ENCODE data around the gene GPR141.

GPR141 gene

GRCh38 chr7:37719077-37719476, 35.5 kb downstream of the GPR141 start:
- H3K9ac ChIP-seq (ENCODE audit: low read length): no peak overlapping the region
- no peaks in the 10 kb centered on the region for H3K27me3 ChIP-seq (ENCODE audit: control insufficient read depth, insufficient read depth, low read length)
- H3K4me1 ChIP-seq (ENCODE audit: control insufficient read depth, insufficient read depth, low read length): no peaks in the 10 kb centered on the region
- H3K36me3 ChIP-seq (ENCODE audit: control insufficient read depth, insufficient read depth, low read length): no peaks in the 10 kb centered on the region
- no peak overlapping the region for H3K4me3 ChIP-seq (ENCODE audit: low read length)
- no peaks in the 10 kb centered on the region for H3K9me3 ChIP-seq (ENCODE audit: control insufficient read depth, low read length)

GRCh38 chr7:37724732-37725131, 41.2 kb downstream of the GPR141 start:
- H3K4me1 ChIP-seq (ENCODE audit: control insufficient read depth, insufficient read depth, low read length): no peaks in the 10 kb centered on the region
- H3K36me3 ChIP-seq (ENCODE audit: control insufficient read depth, insufficient read depth, low read length): no peaks in the 10 kb centered on the region
- H3K9ac ChIP-seq (ENCODE audit: low read length): no peak overlapping the region
- H3K4me3 ChIP-seq (ENCODE audit: low read length): no peak overlapping the region
- no peaks in the 10 kb centered on the region for H3K9me3 ChIP-seq (ENCODE audit: control insufficient read depth, low read length)
- H3K27me3 ChIP-seq (ENCODE audit: control insufficient read depth, insufficient read depth, low read length): no peaks in the 10 kb centered on the region

GRCh38 chr7:37726016-37726415, 42.5 kb downstream of the GPR141 start:
- Histone ChIP-seq H3K4me1 (ENCODE audit: control insufficient read depth, insufficient read depth, low read length) (no peaks in the 10 kb centered on the region), H3K36me3 (ENCODE audit: control insufficient read depth, insufficient read depth, low read length) (no peaks in the 10 kb centered on the region), H3K9ac (ENCODE audit: low read length) (no peak overlapping the region), H3K27me3 (ENCODE audit: control insufficient read depth, insufficient read depth, low read length) (no peaks in the 10 kb centered on the region), H3K9me3 (ENCODE audit: control insufficient read depth, low read length) (no peaks in the 10 kb centered on the region), H3K4me3 (ENCODE audit: low read length) (no peak overlapping the region)

DNA sequence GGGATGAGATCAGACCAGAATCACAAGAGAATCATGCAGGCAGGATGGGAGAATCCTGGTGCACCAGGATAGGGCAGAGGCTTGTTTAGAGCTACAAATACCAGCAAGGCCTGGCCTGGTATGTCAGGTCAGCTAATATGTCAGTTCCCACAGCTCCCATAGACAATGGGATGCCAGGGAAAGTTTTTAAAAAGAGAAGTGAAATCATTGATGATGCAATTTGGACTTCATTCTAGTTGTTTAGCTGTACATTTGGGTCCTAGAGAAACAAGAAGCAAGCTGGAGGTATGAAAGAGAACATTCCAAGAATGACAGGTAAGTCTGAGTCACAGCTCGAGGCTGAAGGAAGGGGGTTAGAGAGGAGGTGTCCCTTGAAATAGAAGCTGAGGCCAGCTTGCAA, 45.2 kb downstream of the GPR141 start:
- no peaks in the 10 kb centered on the region for H3K36me3 ChIP-seq (ENCODE audit: control insufficient read depth, insufficient read depth, low read length)
- no peak overlapping the region for H3K4me3 ChIP-seq (ENCODE audit: low read length)
- peaks cover 7% of the 10 kb centered on the region for H3K4me1 ChIP-seq (ENCODE audit: control insufficient read depth, insufficient read depth, low read length)
- H3K27me3 ChIP-seq (ENCODE audit: control insufficient read depth, insufficient read depth, low read length): no peaks in the 10 kb centered on the region
- no peaks in the 10 kb centered on the region for H3K9me3 ChIP-seq (ENCODE audit: control insufficient read depth, low read length)
- H3K9ac ChIP-seq (ENCODE audit: low read length): no peak overlapping the region

- H3K9me3 ChIP-seq (ENCODE audit: control insufficient read depth, low read length): no peaks in the 10 kb centered on the region
- no peak overlapping the region for H3K4me3 ChIP-seq (ENCODE audit: low read length)
- H3K36me3 ChIP-seq (ENCODE audit: control insufficient read depth, insufficient read depth, low read length): no peaks in the 10 kb centered on the region
- no peak overlapping the region for H3K9ac ChIP-seq (ENCODE audit: low read length)
- no peaks in the 10 kb centered on the region for H3K27me3 ChIP-seq (ENCODE audit: control insufficient read depth, insufficient read depth, low read length)
- peaks cover 7% of the 10 kb centered on the region for H3K4me1 ChIP-seq (ENCODE audit: control insufficient read depth, insufficient read depth, low read length)
Measured at GRCh38 chr7:37729181-37729580, 45.6 kb downstream of the GPR141 start.

DNA sequence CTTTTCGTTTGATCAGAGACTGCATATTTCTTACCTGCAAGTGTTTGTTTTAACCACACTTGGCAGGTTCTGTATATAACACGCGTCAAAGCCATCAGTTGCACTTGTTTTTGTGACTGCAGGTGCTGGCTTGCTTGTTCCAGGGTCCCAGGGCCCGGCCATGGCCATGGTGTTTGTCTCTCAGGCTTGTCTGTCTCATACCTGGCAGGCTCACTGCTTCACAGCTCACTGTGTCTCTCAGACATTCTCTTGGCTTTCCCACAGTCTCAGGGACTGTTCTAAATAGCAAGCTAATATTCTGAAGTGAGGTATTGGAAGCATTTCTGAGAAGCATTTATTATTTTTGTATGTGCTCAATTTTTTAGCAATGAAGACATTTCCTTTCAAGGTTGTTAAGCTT, 46.9 kb downstream of the GPR141 start:
- Histone ChIP-seq H3K27me3 (ENCODE audit: control insufficient read depth, insufficient read depth, low read length) (no peaks in the 10 kb centered on the region), H3K4me3 (ENCODE audit: low read length) (no peak overlapping the region), H3K36me3 (ENCODE audit: control insufficient read depth, insufficient read depth, low read length) (no peaks in the 10 kb centered on the region), H3K9ac (ENCODE audit: low read length) (no peak overlapping the region), H3K9me3 (ENCODE audit: control insufficient read depth, low read length) (no peaks in the 10 kb centered on the region), H3K4me1 (ENCODE audit: control insufficient read depth, insufficient read depth, low read length) (peaks cover 7% of the 10 kb centered on the region)

DNA sequence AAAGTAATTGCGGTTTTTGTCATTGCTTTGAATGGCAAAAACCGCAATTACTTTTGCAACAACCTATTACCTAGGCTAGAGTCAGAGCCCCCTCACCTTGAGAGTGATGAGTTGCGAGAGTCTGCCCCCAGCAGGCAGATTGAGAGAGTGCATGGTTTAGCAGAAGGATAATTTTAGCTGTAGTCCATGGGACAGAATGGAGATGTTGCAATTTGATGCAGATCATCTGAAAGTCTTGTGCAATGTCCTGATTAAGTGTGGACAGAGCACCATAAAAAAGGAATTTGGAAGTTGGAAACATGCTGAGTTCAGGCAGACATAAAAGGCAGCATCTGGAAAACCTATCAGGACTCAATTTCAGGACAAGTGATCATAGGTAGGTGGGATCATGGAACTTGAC, 48.7 kb downstream of the GPR141 start:
- Histone ChIP-seq H3K36me3 (ENCODE audit: control insufficient read depth, insufficient read depth, low read length) (no peaks in the 10 kb centered on the region), H3K9ac (ENCODE audit: low read length) (no peak overlapping the region), H3K27me3 (ENCODE audit: control insufficient read depth, insufficient read depth, low read length) (no peaks in the 10 kb centered on the region), H3K4me3 (ENCODE audit: low read length) (no peak overlapping the region), H3K4me1 (ENCODE audit: control insufficient read depth, insufficient read depth, low read length) (peaks cover 7% of the 10 kb centered on the region), H3K9me3 (ENCODE audit: control insufficient read depth, low read length) (no peaks in the 10 kb centered on the region)

DNA sequence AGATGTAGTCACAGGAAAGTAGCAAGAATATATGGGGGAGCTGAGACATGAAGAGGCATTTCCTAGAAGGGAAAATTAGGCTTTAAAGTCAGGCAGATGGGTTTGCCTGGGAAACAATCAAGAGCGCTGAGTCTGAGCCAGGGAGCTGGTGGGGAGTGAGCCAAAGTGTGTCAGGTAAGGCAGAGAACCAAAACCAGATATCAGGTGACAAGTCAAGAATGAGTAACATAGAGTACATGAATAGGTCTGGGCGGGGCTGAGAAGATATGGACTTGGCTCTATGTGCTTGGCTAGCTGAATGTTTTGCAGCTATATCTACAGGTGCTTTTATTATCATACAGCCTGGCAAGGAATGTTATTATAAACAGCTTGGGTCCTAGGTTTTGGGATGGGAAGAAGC, 49.3 kb downstream of the GPR141 start:
- H3K9ac ChIP-seq (ENCODE audit: low read length): no peak overlapping the region
- peaks cover 7% of the 10 kb centered on the region for H3K4me1 ChIP-seq (ENCODE audit: control insufficient read depth, insufficient read depth, low read length)
- H3K4me3 ChIP-seq (ENCODE audit: low read length): no peak overlapping the region
- H3K9me3 ChIP-seq (ENCODE audit: control insufficient read depth, low read length): no peaks in the 10 kb centered on the region
- H3K36me3 ChIP-seq (ENCODE audit: control insufficient read depth, insufficient read depth, low read length): no peaks in the 10 kb centered on the region
- no peaks in the 10 kb centered on the region for H3K27me3 ChIP-seq (ENCODE audit: control insufficient read depth, insufficient read depth, low read length)

DNA sequence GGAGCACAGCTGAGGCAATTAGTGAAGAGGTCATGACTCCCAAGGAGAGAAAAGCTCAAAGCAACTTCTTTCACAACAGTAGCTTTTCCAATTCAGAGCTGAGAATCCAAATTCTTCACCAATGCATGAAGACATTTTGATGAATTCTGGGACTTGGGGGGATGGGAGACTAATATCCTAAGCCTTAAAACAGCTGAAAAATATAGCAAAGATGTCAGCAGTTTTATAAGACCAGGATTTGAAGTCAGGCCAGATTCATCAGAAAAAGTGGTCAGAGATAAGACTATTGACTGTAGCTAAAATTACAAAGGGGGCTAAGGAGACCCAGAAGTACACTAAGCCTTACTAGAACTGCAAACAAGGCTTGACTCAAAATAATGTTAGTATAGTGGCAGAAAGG, 51.6 kb downstream of the GPR141 start:
- Histone ChIP-seq H3K27me3 (ENCODE audit: control insufficient read depth, insufficient read depth, low read length) (no peaks in the 10 kb centered on the region), H3K9ac (ENCODE audit: low read length) (no peak overlapping the region), H3K36me3 (ENCODE audit: control insufficient read depth, insufficient read depth, low read length) (no peaks in the 10 kb centered on the region), H3K4me3 (ENCODE audit: low read length) (no peak overlapping the region), H3K4me1 (ENCODE audit: control insufficient read depth, insufficient read depth, low read length) (peaks cover 7% of the 10 kb centered on the region), H3K9me3 (ENCODE audit: control insufficient read depth, low read length) (no peaks in the 10 kb centered on the region)

- no peaks in the 10 kb centered on the region for H3K36me3 ChIP-seq (ENCODE audit: control insufficient read depth, insufficient read depth, low read length)
- H3K9me3 ChIP-seq (ENCODE audit: control insufficient read depth, low read length): no peaks in the 10 kb centered on the region
- no peaks in the 10 kb centered on the region for H3K27me3 ChIP-seq (ENCODE audit: control insufficient read depth, insufficient read depth, low read length)
- H3K9ac ChIP-seq (ENCODE audit: low read length): no peak overlapping the region
- no peaks in the 10 kb centered on the region for H3K4me1 ChIP-seq (ENCODE audit: control insufficient read depth, insufficient read depth, low read length)
- H3K4me3 ChIP-seq (ENCODE audit: low read length): no peak overlapping the region
Measured at GRCh38 chr7:37738321-37738720, 54.8 kb downstream of the GPR141 start.

DNA sequence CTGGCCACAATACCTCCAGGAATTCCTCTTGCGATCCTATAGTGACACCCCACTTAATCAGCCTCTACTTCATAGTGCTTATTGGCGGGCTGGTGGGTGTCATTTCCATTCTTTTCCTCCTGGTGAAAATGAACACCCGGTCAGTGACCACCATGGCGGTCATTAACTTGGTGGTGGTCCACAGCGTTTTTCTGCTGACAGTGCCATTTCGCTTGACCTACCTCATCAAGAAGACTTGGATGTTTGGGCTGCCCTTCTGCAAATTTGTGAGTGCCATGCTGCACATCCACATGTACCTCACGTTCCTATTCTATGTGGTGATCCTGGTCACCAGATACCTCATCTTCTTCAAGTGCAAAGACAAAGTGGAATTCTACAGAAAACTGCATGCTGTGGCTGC, 56.8 kb downstream of the GPR141 start:
- H3K9ac ChIP-seq (ENCODE audit: low read length): no peak overlapping the region
- H3K27me3 ChIP-seq (ENCODE audit: control insufficient read depth, insufficient read depth, low read length): no peaks in the 10 kb centered on the region
- H3K4me3 ChIP-seq (ENCODE audit: low read length): no peak overlapping the region
- no peaks in the 10 kb centered on the region for H3K9me3 ChIP-seq (ENCODE audit: control insufficient read depth, low read length)
- H3K4me1 ChIP-seq (ENCODE audit: control insufficient read depth, insufficient read depth, low read length): no peaks in the 10 kb centered on the region
- H3K36me3 ChIP-seq (ENCODE audit: control insufficient read depth, insufficient read depth, low read length): no peaks in the 10 kb centered on the region

GRCh38 chr7:37741776-37742175, 58.2 kb downstream of the GPR141 start:
- H3K36me3 ChIP-seq (ENCODE audit: control insufficient read depth, insufficient read depth, low read length): no peaks in the 10 kb centered on the region
- no peak overlapping the region for H3K9ac ChIP-seq (ENCODE audit: low read length)
- no peaks in the 10 kb centered on the region for H3K4me1 ChIP-seq (ENCODE audit: control insufficient read depth, insufficient read depth, low read length)
- H3K4me3 ChIP-seq (ENCODE audit: low read length): no peak overlapping the region
- H3K9me3 ChIP-seq (ENCODE audit: control insufficient read depth, low read length): no peaks in the 10 kb centered on the region
- no peaks in the 10 kb centered on the region for H3K27me3 ChIP-seq (ENCODE audit: control insufficient read depth, insufficient read depth, low read length)

DNA sequence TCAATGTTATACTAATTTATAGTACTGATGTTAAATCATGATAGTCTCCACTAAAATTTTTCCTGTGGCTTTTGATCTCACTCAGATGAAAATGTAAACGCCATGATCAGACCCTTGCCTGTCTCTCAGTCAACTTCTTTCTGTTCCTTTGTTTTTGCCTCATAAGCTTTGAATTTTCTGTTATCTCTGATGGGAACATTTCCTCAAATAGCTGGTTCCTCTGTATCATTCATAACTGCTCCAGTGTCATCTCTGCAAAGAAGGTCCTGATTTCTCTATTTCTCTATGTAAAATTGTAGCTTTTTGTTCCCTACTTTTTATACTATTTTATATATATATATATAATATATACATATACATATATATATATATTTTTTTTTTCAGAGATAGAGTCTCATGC, 67.5 kb downstream of the GPR141 start:
- Histone ChIP-seq H3K4me1 (ENCODE audit: control insufficient read depth, insufficient read depth, low read length) (no peaks in the 10 kb centered on the region), H3K9me3 (ENCODE audit: control insufficient read depth, low read length) (no peaks in the 10 kb centered on the region), H3K36me3 (ENCODE audit: control insufficient read depth, insufficient read depth, low read length) (no peaks in the 10 kb centered on the region), H3K4me3 (ENCODE audit: low read length) (no peak overlapping the region), H3K27me3 (ENCODE audit: control insufficient read depth, insufficient read depth, low read length) (no peaks in the 10 kb centered on the region), H3K9ac (ENCODE audit: low read length) (no peak overlapping the region)
